SK-N-SH treated with all-trans-retinoic acid at 6 μM for 48 hours (cell line): ENCODE measurements around the gene TST.

Source experiments
- ATAC-seq: fragments of 200-7000 bp; cut with Tn5 transposase; 3 replicates; pipeline ENCODE4 v1.9.1; 2020; ENCODE audit warnings: mild to moderate bottlenecking, moderate library complexity
- ARNTL ChIP-seq: fragments of 450-650 bp; formaldehyde crosslinking; IDR thresholded peaks from 2 replicates; pipeline ENCODE4 v1.5.0; 2020; ENCODE audit warnings: low read depth, mild to moderate bottlenecking, moderate library complexity, borderline replicate concordance
- BACH2 ChIP-seq: fragments of 250-450 bp; sonication (Bioruptor Pico); IDR thresholded peaks from 2 replicates; pipeline ENCODE4 v1.9.0; 2021; ENCODE audit warnings: mild to moderate bottlenecking, borderline replicate concordance
- CSDC2 ChIP-seq: fragments of 250-450 bp; sonication (Bioruptor Pico); IDR thresholded peaks from 2 replicates; pipeline ENCODE4 v1.5.0; 2020; ENCODE audit warnings: mild to moderate bottlenecking, moderate library complexity
- ESRRG ChIP-seq: fragments of 250-450 bp; sonication (Bioruptor Pico); IDR thresholded peaks from 2 replicates; pipeline ENCODE4 v1.6.1; 2021; ENCODE audit warnings: mild to moderate bottlenecking
- GLIS3 ChIP-seq: fragments of 250-450 bp; sonication (Bioruptor Pico); IDR thresholded peaks from 2 replicates; pipeline ENCODE4 v1.5.0; 2020; ENCODE audit warnings: mild to moderate bottlenecking, moderate library complexity
- ISL1 ChIP-seq: fragments of 250-450 bp; sonication (Bioruptor Pico); IDR thresholded peaks from 2 replicates; pipeline ENCODE4 v2.1.2; 2022; ENCODE audit warnings: mild to moderate bottlenecking, moderate library complexity
- OSR1 ChIP-seq: fragments of 250-450 bp; sonication (Bioruptor Pico); IDR thresholded peaks from 2 replicates; pipeline ENCODE4 v1.8.0; 2022; ENCODE audit warnings: moderate library complexity, mild to moderate bottlenecking, inconsistent platforms
- PATZ1 ChIP-seq: fragments of 250-450 bp; sonication (Bioruptor Pico); IDR thresholded peaks from 2 replicates; pipeline ENCODE4 v1.8.0; 2020; ENCODE audit warnings: mild to moderate bottlenecking, moderate library complexity, borderline replicate concordance
- POU6F1 ChIP-seq: fragments of 250-450 bp; sonication (Bioruptor Pico); IDR thresholded peaks from 2 replicates; pipeline ENCODE4 v1.8.0; 2021; ENCODE audit warnings: low read depth, mild to moderate bottlenecking, moderate library complexity, borderline replicate concordance
- PPARA ChIP-seq: fragments of 250-450 bp; sonication (Bioruptor Pico); IDR thresholded peaks from 2 replicates; pipeline ENCODE4 v1.5.0; 2020; ENCODE audit warnings: mild to moderate bottlenecking, borderline replicate concordance
- RARB ChIP-seq: fragments of 250-450 bp; sonication (Bioruptor Pico); IDR thresholded peaks from 2 replicates; pipeline ENCODE4 v1.8.0; 2021; ENCODE audit warnings: mild to moderate bottlenecking, moderate library complexity
- SNAI2 ChIP-seq: fragments of 250-450 bp; sonication (Bioruptor Pico); IDR thresholded peaks from 2 replicates; pipeline ENCODE4 v1.5.0; 2020; ENCODE audit warnings: mild to moderate bottlenecking, moderate library complexity
- TCF4 ChIP-seq: fragments of 250-450 bp; sonication (Bioruptor Pico); IDR thresholded peaks from 2 replicates; pipeline ENCODE4 v1.8.0; 2021; ENCODE audit warnings: mild to moderate bottlenecking, moderate library complexity, borderline replicate concordance
- TSHZ2 ChIP-seq: fragments of 250-450 bp; sonication (Bioruptor Pico); IDR thresholded peaks from 2 replicates; pipeline ENCODE4 v1.5.0; 2020; ENCODE audit warnings: mild to moderate bottlenecking, moderate library complexity
- ZC3H10 ChIP-seq: fragments of 250-450 bp; sonication (Bioruptor Pico); IDR thresholded peaks from 2 replicates; pipeline ENCODE4 v1.5.1; 2021; ENCODE audit warnings: mild to moderate bottlenecking, moderate library complexity
- ZNF565 ChIP-seq: fragments of 450-650 bp; formaldehyde crosslinking; conservative IDR thresholded peaks from 2 replicates; pipeline ENCODE4 v1.5.0; 2020; ENCODE audit warnings: low read depth, mild to moderate bottlenecking, moderate library complexity
- ZNF70 ChIP-seq: fragments of 450-650 bp; formaldehyde crosslinking; IDR thresholded peaks from 2 replicates; pipeline ENCODE4 v1.5.0; 2020; ENCODE audit warnings: mild to moderate bottlenecking, moderate library complexity
- ZNF8 ChIP-seq: fragments of 450-650 bp; formaldehyde crosslinking; IDR thresholded peaks from 2 replicates; pipeline ENCODE4 v1.5.0; 2020; ENCODE audit warnings: mild to moderate bottlenecking, moderate library complexity
- TF ChIP-seq, protein P1 (sequence below): fragments of 250-450 bp; sonication (Bioruptor Pico); IDR thresholded peaks from 2 replicates; pipeline ENCODE4 v1.5.1; 2021; ENCODE audit warnings: mild to moderate bottlenecking, moderate library complexity
- TF ChIP-seq, protein P2 (sequence below): fragments of 250-450 bp; sonication (Bioruptor Pico); IDR thresholded peaks from 2 replicates; pipeline ENCODE4 v1.5.1; 2020; ENCODE audit warnings: low read depth, mild to moderate bottlenecking, moderate library complexity

The TST gene

DNA sequence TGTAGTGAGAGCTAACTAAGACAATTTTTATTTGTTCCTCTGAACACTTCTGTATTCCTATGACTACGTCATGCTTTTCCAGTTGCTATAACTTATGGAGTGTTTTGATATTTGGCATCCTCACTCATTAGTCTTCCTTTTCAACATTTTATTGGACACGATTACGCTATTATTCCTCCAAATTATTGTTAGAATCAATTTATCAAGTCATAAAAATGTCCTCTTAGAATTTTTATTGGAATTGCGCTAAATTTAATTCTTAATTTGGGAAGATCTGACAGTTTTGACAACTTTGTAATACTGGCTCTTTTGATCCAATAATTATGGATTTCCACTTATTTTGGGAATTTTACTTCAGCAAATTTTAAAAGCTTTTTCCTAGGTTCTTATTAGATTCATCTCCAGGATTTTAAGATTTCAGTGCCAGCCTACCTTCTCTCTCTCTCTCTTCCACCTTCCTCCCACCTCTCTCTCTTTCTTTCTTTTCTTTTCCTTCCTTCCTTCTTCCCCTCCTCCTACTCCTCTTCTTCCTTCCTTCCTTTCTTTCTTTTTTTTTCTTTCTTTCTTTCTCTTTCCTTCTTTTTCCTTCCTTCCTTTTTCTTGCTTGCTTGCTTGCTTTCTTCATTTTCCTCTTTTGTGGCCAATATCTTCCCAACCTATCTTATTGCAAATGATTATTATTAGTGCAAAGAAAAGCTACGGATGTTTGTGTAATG lies 50.8 kb downstream of the TST start:
- TF ChIP-seq RARB (CRISPR knock-in tag): no peak
- TF ChIP-seq TCF4 (CRISPR knock-in tag): no peak
- TF ChIP-seq TSHZ2: no peak
- TF ChIP-seq POU6F1 (CRISPR knock-in tag): no peak
- TF ChIP-seq ESRRG (CRISPR knock-in tag): no peak
- TF ChIP-seq ZC3H10 (CRISPR knock-in tag): no peak
- no peak for TF ChIP-seq GLIS3
- no peak for TF ChIP-seq PPARA (CRISPR knock-in tag)
- TF ChIP-seq ZNF8: no peak
- no peak for TF ChIP-seq PATZ1 (CRISPR knock-in tag)
- no peak for TF ChIP-seq OSR1 (CRISPR knock-in tag)
- TF ChIP-seq SNAI2: no peak
- TF ChIP-seq, protein P1, sequence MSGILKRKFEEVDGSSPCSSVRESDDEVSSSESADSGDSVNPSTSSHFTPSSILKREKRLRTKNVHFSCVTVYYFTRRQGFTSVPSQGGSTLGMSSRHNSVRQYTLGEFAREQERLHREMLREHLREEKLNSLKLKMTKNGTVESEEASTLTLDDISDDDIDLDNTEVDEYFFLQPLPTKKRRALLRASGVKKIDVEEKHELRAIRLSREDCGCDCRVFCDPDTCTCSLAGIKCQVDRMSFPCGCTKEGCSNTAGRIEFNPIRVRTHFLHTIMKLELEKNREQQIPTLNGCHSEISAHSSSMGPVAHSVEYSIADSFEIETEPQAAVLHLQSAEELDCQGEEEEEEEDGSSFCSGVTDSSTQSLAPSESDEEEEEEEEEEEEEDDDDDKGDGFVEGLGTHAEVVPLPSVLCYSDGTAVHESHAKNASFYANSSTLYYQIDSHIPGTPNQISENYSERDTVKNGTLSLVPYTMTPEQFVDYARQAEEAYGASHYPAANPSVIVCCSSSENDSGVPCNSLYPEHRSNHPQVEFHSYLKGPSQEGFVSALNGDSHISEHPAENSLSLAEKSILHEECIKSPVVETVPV (CRISPR knock-in tag): no peak
- ATAC-seq: no peak

- TF ChIP-seq ESRRG (CRISPR knock-in tag): no peak
- TF ChIP-seq TSHZ2: no peak
- no peak for TF ChIP-seq ISL1
- no peak for TF ChIP-seq OSR1 (CRISPR knock-in tag)
- TF ChIP-seq ARNTL (CRISPR knock-in tag): no peak
- TF ChIP-seq GLIS3: no peak
- TF ChIP-seq TCF4 (CRISPR knock-in tag): no peak
- no peak for TF ChIP-seq BACH2 (CRISPR knock-in tag)
- TF ChIP-seq, all 23 proteins: peak for 0
- ATAC-seq: no peak
Measured at GRCh38 chr22:36966851-36967540, 52.3 kb downstream of the TST start.

- ATAC-seq: no peak
- TF ChIP-seq ZNF565 (CRISPR knock-in tag) (no peak), ZNF70 (CRISPR knock-in tag) (no peak), ISL1 (no peak), RARB (CRISPR knock-in tag) (no peak), ZC3H10 (CRISPR knock-in tag) (no peak), ARNTL (CRISPR knock-in tag) (no peak), ESRRG (CRISPR knock-in tag) (no peak), TSHZ2 (no peak), SNAI2 (no peak), GLIS3 (no peak), BACH2 (CRISPR knock-in tag) (no peak), PPARA (CRISPR knock-in tag) (no peak), ZNF8 (no peak), CSDC2 (CRISPR knock-in tag) (no peak)
- TF ChIP-seq, protein P2, sequence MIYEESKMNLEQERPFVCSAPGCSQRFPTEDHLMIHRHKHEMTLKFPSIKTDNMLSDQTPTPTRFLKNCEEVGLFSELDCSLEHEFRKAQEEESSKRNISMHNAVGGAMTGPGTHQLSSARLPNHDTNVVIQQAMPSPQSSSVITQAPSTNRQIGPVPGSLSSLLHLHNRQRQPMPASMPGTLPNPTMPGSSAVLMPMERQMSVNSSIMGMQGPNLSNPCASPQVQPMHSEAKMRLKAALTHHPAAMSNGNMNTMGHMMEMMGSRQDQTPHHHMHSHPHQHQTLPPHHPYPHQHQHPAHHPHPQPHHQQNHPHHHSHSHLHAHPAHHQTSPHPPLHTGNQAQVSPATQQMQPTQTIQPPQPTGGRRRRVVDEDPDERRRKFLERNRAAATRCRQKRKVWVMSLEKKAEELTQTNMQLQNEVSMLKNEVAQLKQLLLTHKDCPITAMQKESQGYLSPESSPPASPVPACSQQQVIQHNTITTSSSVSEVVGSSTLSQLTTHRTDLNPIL (CRISPR knock-in tag): no peak
Measured at GRCh38 chr22:36965696-36966095, 53.6 kb downstream of the TST start.
